ENCODE data around the gene TTYH1.
A peak's percentile ranks its signal among the peaks of the same experiment; 100 is the strongest.
"Not testable (repeated sequence)": the region's sequence is repeated elsewhere in the genome, so short reads cannot be mapped to it uniquely, and the experiment has no call there.

Gene TTYH1

DNA sequence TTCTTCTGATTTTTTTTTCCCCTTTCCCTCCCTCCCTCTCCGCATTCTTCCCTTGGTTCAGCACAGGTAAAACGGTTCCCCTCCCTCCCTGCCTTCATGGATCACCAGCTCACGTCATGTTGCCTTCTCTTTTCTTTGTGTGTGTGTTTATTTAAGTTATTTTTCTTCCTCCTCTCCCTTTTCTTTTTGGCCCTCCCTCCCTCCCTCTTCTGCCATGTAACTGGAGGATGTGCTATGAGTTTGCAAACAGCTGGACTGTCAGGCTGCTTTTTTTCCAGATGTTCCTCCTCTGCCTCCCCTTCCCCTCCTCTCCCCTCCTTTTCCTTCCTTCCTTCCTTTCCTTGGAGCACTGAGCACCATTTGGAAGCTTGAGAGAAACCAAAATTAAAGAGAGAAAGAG, 46.3 kb downstream of the TTYH1 start:
- no peak for DNase-seq

DNA sequence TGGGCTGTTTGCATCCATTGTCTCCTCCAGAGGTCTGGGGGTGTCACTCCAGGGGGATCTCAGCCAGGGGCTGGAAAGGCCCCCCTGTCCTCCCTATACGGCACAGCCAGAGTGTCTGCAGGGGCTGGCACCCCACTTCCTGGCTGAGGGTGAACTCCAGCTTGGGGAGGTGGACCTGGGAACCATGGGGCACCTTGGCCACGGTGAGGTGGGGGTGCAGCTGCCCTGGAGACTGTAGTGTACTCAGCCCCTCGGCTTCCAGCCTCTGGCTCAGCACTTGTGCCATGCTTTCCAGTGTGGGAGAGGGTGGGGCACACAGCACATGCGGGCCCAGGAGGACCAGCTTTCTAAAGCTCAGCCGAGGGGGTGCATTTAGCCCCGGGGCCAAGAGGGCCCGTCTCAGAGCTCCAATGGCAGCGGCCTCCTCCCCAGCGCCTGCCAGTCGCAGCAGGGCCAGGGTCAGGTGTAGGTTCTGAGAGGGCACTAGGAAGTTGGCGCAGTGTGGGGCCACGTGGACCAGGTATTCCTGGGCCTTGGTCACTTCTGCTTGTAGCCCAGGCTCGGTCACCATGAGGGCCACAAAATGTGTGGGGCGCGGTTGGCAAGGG, 46.9 kb downstream of the TTYH1 start:
- no peak for DNase-seq

DNA sequence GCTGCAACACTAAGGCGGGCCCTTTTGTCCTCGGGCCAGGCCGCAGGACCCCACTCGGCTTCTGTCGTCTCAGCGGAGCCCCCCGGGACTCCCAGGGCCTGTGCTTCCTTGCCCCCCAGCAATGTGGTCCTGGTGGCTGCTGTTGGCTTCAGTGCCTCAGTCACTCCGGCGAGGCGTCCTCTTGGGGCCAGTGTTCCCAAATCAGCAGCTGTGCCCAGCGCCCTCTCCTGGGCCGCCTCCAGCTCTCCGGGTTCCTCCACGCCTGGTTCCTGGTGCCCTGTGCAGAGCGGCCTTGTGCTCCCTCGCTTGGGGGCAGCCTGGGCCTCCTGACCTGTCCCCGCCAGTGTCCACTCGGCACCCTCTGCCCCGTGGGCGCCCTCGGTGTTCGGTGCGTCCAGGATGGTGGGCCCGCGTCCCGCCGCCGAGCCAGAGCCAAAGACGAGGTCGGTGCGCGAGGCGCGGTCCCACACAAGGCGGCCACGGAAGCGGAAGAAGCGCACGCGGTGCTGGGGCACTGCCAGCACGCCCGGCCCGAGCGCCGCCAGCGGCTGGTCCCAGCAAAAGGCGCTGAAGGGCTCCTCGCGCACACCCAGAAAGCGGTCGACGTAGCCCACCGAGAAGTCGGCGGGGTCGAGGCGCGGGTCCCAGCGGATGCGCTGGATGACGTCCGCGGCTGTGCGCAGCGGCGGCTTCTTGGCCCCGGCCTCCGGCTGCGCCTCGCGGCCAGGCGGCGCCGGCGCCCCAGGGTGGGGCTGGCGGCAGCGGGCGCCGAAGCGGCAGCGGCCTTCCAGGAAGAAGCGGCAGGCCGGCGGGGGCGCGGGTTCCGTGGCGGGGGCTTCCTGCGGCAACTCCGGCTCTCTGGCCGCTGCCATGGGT, 47.6 kb downstream of the TTYH1 start:
- DNase-seq: no peak

DNA sequence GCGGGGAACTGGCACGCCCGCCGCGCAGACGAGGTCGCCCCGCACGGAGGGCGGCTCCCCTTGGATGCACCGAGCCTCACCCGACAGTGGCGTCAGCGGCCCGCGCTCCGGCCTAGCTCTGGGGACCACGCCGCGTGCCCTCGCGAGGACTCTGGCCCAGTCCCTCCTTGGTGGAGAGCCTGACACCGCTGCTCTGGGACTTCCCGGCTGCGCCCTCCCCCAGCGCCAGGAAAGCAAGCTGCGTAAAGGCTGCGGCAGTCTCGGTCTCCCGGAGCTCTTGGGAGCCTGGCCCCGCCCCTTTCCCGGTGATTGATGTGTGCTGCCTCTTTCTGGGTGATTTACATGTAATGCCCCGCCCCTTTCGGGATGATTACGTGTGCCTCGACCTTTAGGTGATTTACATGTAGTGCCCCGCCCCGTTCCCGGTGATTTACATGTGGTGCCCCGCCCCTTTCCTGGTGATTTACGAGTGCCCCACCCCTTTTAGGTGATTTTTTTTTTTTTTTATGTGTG, 48.3 kb downstream of the TTYH1 start, which contains the start of gene LENG9:
Gene LENG9, minus strand, starts transcription at position 248 of the 513 bp plus-strand sequence. CDS start 252 bp downstream, outside the sequence.
- peak; percentile 11 for DNase-seq

DNA sequence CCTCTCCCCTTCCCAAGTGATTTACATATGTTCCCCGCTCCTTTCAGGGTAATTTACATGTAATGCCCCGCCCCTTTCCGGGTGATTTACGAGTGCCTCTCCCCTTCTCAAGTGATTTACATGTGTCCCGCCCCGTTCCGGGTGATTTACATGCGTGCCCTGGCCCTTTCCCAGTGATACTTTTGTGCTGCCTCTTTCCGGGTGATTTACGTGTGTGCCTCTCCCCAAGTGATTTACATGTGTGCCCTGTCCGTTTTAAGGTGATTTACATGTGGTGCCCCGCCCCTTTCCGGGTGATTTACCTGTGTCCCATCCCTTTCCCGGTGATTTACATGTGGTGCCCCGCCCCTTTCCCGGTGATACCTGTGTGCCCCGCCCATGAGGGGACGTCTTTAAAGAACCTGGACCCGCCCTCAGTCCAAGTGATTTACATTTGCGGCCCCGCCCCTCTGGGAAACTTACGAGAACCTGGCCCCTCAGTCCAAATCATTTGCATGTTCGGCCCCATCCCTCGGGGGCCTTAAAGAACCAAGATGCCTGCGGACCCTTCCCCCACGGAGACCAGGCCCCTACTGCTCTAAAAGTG, 48.9 kb downstream of the TTYH1 start:
- DNase-seq: no peak

DNA sequence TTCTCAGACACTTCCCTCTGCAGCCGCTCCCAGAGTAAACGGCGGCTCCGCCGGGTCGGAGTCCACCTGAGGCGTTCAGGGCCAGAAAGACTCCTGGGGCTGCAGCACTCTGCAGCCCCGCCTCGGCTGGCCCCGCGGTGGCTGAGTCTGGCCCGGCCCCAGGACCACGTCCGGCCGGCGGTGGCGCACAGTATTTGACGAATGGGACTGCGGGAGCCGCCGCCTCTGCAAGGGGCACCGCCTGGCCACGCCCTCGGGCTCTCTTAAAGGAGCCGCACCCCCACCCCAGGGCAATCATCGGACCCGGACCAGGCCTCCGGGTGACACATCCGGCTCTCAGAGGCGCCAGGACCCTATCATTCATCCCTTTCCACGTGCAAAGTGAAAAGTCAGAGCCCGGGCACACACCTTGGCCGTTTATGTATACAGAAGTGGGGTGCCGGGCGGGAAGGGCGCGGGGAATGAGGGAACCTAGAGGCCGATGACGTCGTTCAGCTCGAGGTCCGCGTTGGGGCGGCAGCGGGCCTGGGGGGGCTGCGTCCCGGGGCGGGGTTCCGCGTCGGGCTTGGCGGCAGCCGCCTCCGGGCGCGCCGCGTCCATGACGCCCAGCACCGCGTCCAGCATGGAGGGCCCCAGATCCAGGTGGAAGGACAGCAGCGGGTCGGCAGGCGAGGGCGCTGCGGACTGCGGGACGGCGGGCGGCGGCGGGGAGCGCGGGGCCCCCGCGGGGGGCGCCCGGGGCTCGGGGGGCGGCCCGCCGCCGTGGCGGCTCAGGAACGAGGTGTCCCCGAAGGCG, 49.6 kb downstream of the TTYH1 start:
- DNase-seq: no peak

DNA sequence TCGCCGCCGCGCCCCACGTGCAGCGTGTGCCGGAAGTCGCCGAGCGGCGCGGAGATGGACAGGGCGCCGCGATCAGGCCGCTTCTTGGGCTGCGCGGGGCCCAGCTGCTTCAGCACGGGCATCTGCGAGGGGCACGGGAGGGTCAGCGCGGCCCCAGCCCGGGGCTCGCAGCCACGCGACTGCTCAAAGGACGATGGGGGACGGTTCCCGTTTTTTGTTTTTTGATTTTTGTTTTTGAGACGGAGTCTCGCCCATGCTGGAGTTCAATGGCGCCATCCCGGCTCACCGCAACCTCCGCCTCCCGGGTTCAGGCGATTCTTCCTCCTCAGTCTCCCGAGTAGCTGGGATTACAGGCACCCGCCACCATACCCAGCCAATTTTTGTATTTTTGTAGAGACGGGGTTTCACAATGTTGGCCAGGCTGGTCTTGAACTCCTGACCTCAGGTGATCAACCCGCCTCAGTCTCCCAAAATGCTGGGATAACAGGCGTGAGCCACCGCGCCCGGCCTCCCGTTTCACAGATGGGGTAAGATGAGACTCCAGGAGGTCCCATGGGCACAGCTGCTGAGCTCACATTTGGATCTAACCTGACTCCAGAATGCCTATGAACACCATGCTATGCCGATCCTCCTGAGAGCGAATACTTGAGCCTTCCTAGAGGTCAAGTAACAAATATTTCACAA, 50.3 kb downstream of the TTYH1 start:
- no peak for DNase-seq

DNA sequence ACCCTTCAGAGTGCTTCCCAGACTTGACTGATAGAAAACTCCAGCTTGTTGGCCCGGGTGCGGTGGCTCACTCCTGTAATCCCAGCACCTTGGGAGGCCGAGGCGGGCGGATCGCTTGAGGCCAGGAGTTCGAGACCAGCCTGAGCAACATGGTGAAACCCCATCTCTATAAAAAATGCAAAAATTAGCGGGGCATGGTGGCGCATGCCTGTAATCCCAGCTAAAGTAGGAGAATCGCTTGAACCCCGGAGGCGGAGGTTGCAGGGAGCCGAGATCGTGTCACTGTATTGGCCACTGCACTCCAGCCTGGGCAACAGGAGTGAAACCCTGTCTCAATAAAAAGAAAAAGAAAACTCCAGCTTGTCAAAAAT, 50.8 kb downstream of the TTYH1 start:
- DNase-seq: not testable (repeated sequence)

DNA sequence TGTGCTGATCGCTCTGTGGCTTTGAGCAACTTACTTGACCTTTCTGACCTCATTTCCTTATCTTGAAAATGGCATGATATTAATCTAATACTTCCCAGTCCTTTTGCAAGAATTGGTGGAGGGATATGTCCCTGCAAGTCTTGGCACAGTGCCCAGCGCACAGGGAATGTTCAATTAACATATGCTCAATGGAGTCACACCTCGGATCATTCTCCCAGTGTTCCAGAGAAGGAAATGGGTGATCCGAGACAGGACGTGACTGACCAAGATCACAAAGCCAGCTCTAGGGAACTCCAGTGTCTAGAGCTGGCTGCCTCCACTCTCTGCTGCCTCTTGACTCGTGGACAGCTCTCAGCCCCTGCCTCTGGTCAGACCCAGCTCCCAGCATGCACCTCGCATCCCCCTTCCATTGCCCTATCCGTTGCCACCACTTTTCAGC, 54.3 kb downstream of the TTYH1 start:
- no peak for DNase-seq

DNA sequence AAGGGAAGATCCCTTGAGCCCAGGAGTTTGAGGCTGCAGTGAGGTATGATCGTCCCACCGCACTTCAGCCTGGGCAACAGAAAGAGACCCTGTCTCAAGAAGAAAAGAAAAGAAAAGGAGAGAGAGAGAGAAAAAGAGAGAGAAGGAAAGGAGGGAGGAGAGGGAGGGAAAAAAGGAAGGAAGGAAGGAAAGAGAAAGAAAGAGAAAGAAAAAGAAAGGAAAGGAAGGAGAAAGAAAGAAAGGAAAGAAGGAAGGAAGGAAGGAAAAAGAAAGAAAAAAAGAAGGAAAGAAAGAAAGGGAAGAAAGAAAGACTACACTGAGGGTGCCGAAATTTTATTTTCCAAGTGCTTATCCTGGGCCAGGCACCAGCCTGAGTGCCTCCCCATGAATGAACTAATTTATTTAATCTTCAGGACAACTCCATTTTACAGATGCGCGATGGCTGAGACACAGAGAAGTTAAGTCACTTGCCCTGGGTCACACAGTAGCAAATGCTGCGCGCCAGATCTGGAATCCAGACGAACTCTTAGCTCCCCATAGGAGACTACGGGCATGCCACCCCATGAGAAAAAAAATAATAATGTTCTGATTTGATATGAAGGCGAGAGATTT, 55.1 kb downstream of the TTYH1 start:
- no peak for DNase-seq

DNA sequence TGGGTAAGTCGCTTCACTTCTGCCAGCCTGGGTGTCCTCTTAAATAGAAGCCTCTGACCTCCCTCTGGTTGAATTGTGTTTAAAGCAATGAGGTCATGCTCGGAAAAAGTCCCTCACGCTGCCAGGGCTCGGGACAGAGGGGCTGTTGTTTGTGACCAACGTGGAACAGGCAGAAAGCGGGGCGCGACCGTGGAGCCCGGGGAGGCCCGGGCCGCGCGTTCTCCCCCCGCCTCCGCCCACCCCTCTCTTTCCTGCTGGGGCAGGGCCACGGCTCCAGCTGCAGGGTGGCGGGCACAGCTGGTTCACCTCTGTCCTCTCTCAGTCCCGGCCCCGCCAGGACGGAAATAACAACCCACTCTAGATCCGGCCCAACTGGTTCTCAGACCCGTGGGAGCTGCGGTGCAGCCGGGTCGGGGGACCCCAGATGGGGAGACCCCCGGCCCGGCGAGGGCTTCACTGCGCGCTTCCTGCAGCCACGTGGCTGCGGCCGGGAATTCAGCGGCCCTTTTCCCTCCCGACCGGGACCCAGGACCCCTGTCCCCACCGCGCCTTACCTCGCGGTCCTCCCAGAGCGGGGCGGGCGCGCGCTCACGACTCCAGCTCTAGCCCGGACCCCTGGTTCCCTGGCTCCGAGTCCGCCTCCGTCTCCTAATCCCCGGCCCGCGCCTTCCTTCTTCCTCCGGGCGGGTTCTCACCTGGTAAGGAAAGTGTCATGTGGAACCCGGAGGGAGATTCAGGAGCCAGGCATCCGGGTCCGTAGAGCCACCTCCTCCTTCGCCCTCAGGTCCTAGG, 55.9 kb downstream of the TTYH1 start:
- DNase-seq: no peak

DNA sequence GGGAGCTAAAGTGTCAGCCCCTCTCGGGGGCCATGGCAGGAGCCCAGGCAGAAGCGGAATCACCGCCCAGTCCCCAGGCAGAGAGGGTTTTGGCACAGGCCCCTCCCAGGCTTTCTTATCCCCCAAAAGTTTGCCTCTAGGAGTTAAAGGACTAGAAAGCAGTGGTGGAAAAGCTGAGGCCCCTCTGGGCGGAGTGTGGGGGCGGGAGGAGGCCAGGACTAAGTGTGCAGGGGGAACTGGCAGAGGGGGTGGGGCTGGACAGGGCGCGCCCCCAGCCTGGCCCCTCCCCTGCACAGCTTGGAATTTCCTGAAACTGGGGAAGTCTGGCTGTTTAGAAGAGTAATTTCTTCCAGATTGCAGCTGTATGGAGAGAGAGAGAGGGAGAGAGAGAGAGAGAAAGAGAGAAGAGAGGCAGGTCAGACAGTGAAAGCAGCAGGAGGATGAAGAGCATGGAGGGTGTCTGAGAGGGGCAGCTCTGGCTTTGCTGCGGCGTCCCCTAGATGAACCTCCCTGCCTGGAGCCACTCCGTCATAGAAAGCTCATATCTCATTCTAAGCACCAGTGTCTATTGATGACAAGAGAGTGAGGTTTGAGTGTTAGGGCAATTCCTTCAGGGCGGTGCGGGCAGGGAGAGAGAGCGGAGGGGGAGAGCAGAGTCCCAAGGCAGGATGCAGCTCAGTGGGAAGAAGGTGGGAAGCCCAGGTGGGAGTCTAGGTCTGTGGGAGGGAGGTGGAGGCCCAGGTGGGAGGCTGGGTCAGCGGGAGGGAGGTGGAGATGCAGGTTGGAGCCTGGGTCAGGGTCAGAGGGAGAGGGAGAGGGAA, 58.0 kb downstream of the TTYH1 start, which contains the start of gene CDC42EP5:
Gene CDC42EP5, minus strand, starts transcription at position 226 of the 821 bp plus-strand sequence. CDS start 7,749 bp downstream, outside the sequence.
- DNase-seq: no peak

DNA sequence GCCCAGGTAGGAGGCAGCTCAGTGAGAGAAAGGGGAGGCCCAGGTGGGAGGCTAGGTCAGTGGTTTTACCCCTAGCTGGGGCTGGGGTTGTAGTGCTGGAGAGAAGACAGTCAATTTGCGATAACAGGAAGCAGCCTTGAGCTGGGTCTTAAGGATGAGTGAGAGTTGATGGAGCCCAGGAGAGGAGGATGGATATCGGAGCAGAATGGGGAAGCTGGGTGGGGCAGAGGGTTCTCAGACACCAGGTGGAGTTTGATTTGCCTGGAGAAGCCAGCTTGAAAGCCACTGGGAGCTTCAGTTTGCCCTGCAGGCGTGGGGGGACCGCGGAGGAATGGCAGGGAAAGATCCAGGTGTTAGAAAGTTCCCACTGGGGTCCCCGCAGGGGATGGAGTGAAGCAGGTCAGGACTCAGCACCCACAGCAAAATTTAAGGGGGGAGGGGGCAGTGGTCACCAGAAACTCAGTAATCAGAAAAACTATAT, 58.7 kb downstream of the TTYH1 start:
- DNase-seq: no peak

DNA sequence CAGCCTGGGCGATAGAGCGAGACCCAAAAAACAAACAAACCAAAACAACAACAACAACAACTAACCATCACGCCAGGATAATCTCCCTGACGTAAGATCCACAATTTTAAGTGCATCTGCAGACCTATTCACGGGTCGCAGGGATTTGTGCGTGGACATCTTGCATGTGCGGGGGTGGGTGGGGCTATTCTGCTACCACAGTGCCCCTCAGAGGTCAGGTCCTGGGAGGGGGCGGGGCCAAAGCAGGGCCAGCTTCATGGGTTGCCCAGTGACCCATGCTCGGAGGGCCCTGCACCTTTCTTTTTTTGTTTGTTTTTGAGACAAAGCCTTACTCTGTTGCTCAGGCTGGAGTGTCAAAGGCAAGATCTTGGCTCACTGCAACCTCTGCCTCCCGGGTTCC, 60.4 kb downstream of the TTYH1 start:
- no peak for DNase-seq

DNA sequence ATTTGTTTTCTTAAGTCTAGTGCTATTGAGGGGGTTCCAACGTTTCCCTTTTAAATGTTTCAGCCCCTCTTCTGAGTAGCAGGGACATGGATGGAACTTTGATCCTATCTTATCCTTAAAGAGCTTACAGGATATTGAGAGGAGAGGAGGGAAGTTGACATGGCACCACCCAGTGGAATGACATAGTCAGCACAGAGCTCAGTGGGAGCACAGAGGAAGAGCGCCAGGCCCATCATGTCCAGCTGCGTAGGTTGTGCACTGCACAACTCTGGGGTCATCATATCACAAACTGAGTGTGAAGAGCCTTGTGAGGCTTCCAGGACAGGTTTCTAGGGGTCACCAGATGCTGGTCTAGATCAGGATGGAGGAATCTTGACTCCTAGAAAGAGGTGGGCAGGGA, 62.4 kb downstream of the TTYH1 start:
- DNase-seq: no peak

DNA sequence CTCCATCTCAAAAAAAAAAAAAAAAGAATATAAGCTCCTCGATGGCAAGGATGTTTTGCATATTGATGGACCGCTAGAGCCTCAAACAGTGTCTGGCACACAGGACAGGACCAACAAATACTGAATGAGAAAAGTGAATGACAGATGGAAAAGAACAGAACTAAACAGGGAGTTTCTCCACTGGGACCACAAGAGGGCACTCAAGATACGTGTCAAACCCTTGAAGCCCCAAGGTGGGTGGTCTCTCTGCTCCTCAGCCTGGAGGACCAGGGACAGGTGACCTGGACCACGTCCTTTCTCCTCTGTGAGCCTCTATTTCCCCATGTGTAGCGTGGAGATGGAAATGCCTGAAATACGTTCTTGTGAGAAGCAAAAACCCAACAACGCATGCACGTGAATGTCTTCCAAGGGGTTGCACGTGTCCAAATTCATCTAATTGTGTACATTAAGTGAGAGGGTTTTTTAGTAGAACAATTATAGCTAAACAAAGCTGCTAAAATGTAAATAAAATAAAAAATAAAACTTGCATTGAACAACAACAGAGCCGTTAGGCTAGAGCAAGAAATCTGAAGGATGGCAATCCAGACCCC, 63.5 kb downstream of the TTYH1 start:
- peak; percentile 25 for DNase-seq

DNA sequence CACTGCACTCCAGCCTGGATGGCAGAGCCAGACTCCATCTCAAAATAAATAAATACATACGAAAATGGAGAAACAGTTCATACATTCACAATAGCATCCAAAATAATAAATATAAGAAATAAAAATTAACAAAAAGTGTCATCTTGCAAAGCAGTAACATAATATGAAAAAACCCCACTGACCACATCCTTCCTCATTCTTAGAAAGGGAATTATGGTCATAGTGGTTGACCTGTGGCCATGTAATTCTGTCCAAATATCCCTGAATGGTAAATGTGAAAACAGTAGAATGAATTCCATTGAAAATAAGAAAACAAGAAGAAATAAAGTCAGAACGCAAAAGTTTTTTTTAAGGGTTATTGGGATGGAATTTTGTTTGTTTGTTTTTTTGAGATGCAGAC, 64.8 kb downstream of the TTYH1 start:
- no peak for DNase-seq

DNA sequence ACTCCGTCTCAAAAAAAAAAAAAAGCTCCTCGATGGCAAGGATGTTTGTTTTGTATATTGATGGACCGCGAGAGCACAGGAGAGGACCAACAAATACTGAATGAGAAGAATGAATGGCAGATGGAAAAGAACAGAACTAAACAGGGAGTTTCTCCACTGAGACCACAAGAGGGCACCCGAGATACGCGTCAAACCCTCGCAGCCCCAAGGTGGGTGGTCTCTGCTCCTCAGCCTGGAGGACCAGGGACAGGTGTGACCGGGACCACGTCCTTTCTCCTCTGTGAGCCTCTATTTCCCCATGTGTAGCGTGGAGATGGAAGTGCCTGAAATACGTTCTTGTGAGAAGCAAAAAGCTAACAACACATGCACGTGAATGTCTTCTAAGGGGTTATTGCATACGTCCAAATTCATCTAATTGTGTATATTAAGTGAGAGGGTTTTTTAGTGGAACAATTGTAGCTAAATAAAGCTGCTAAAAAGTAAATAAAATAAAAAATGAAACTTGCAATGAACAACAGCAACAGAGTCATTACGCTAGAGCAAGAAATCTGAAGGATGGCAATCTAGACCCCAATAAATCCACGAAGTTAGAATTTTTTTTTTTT, 66.2 kb downstream of the TTYH1 start:
- no peak for DNase-seq

DNA sequence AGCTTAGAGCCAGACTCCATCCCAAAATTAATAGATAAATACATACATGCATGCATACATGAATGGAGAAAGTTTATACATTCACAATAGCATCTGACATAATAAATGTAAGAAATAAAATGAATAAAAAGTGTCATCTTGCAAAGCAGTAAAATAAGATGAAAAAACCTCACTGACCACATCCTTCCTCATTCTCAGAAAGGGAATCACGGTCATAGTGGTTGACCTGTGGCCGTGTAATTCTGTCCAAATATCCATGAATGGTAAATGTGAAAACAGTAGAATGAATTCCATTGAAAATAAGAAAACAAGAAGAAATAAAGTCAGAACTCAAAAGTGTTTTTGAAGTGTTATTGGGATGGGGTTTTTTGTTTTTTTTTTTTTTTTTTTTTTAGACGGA, 67.6 kb downstream of the TTYH1 start:
- no peak for DNase-seq
